Omental fat pad (tissue), 4 donors: ENCODE results near the gene AXIN1. TPM values are rescaled to one million over a fixed set of nuclear protein-coding genes. Genes with fewer than 3 reads are reported as not detected.
A peak's percentile ranks its signal among the peaks of the same experiment; 100 is the strongest.

Experiments
- ATAC-seq: fragments of 150-250 bp; one replicate; pipeline ENCODE4 v1.9.1; 2016; ENCODE audit warnings: mild to moderate bottlenecking, moderate library complexity; ENCODE audit not compliant: low FRiP score
- DNase-seq: peaks from one replicate; pipeline ENCODE4 v3.0.0-alpha.2; 2019; ENCODE audit warnings: low spot score
- total RNA-seq, 4 donors: library from RNA; depleted of rRNA; stranded (reverse); fragments of >200 nt; gene quantifications; one replicate each; pipeline ENCODE4 v1.1.0, GENCODE V29; 2016
- TF ChIP-seq, protein P1 (sequence below), 3 donors: fragments of 450-650 bp; IDR thresholded peaks; one replicate each; pipeline ENCODE4 v1.5.1; 2016 to 2017; ENCODE audit warnings: antibody characterized with exemption in 3 of 3, mild to moderate bottlenecking in 3 of 3, moderate library complexity in 2 of 3

Gene AXIN1
- total RNA-seq, 4 donors from 2014 or later: 17.0 to 36.6 (median 20.9) TPM

DNA sequence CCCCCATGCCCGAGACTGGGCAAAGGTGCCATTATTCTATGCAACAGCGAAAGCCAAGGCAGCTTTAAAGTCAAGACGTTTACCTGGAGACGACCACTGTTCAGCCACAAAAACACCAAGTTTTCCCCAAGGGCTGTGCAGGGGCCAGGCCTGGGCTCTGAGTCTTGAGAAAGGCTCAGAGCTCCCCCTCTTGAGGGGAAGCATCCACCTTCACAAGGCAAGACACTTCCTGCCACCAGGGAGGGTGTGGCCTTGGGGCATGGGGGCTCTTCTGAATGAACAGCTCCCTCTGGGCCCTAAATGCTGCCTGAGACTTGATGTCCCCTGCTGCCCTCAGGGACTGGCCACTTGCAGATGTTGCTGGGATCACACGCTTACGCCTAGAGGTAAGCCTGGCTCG lies 43.0 kb downstream of the AXIN1 start:
- DNase-seq (no peak), ATAC-seq (no peak)
- TF ChIP-seq, protein P1, sequence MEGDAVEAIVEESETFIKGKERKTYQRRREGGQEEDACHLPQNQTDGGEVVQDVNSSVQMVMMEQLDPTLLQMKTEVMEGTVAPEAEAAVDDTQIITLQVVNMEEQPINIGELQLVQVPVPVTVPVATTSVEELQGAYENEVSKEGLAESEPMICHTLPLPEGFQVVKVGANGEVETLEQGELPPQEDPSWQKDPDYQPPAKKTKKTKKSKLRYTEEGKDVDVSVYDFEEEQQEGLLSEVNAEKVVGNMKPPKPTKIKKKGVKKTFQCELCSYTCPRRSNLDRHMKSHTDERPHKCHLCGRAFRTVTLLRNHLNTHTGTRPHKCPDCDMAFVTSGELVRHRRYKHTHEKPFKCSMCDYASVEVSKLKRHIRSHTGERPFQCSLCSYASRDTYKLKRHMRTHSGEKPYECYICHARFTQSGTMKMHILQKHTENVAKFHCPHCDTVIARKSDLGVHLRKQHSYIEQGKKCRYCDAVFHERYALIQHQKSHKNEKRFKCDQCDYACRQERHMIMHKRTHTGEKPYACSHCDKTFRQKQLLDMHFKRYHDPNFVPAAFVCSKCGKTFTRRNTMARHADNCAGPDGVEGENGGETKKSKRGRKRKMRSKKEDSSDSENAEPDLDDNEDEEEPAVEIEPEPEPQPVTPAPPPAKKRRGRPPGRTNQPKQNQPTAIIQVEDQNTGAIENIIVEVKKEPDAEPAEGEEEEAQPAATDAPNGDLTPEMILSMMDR (IDR thresholded peaks at IDR 0.05): no peak

DNA sequence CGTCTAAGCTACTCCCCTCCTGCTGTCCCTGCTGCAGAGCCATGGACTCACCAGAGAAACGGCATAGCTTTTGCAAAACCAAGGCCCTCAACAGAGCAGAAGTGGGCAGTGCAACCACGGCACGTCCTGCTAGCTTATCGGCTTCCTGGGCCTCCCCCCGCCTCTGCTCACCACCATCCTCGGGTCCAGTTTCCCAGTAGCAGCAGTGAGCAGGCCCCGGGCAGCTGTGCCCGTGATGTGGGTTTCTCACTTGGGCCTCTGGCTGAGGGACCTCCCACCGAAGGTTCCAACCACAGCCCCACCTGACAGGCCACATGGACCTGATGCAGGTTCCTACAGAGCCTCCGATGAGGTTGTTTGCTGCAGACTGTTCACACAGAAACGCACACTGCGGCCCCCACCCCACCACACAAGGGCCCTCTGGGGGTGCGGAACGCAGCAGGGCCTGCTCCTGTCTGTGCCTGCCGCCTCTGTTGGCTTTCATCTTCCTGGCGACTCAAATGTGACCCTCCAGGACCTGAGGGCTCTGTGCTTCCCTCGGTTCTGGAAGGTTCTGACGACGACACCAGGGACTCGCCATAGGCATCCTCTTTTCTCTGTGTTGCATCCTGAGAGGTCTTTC lies 44.7 kb downstream of the AXIN1 start:
- TF ChIP-seq, protein P1 (IDR thresholded peaks at IDR 0.05): no peak
- no peak for DNase-seq
- no peak for ATAC-seq

DNA sequence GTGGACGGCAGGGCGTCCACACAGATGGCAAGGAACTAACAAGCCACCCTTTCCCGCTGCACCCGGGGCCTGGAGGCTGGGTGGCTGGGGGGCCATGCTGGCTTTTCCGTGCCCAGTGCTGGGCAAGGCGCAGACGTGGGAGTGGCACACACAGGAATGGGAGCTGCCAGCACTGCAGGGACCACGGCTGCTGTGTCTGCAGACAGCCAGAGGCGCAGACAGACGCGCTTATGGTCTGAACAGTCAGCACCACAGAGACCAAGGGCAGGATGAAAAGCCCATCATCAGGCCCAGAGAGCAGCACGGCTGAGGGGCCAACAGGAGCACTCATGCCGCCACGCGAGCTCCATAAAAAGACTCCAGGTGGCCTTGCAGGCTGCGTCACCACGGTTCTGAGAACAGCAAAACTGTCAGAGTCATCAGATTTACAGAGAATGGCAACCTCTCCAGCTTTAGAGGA lies 45.6 kb downstream of the AXIN1 start:
- TF ChIP-seq, protein P1 (IDR thresholded peaks at IDR 0.05): no peak
- ATAC-seq (no peak), DNase-seq (no peak)

DNA sequence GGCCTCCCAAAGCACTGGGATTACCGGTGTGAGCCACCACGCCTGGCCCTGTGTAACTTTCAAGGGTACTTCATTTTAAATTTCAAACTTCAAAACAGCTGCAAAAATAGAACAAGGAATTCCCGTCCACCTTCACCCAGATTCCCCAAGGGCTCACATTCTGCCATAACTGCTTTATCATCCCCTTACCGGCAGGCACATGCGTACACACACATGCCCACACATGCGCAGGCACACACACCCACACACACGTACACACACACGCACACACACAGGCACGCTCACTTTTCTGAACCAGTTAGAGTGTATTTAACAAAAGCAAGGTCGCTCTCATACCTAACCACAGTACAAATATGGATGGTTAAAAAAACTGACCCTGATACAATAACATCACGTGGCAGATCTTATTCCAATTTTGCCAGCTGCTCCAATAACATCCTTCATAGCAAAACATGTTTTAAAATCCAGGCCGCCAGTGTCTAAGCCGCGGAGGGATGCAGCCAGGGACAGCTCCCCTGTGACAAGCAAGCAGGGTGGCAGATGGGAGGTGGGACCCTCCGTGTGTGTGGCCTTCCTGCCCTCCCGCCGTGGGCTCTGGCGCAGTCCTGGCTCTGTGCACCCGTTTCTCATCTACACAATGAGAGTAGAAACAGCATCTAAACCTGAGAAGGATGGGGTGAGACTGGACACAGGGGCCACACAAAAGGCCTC lies 46.5 kb downstream of the AXIN1 start:
- TF ChIP-seq, protein P1 (IDR thresholded peaks at IDR 0.05): no peak
- no peak for ATAC-seq
- no peak for DNase-seq

DNA sequence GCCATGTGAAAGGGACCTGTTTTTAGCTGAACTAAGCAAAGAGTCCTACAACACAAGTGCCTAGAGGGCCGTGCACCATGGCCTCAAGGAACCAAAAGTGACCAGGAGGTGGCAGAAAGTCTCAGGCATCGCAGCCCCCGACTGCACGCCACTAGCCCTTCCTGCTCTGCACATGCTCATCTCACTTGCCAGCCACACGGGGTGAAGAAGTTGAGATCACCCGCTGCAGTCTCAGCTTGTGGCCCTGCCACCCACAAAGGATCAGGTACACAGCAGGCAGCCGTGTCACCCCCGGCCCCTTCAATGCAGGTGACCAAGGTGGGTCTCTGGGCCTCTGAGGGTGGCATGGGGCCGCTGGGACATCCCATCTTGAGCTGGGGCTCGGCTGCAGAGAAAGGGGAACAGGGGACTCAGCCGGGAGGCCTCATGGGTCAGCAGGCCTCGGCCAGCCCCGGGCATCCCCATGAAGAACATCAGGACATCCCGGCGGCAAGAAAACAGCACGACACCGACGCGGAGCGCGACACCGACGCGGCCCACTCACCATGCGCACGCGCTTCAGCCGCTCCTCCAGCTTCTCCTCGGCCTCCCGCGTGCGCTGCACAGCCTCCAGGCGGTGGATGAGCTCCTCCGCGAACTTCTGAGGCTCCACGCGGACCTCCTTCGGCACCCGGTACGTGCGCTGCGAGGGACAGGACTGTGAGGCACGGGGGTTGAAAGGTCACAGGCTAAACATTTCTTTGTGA lies 48.6 kb downstream of the AXIN1 start:
- peak; percentile 16 for ATAC-seq
- TF ChIP-seq, protein P1 (IDR thresholded peaks at IDR 0.05): no peak
- no peak for DNase-seq

DNA sequence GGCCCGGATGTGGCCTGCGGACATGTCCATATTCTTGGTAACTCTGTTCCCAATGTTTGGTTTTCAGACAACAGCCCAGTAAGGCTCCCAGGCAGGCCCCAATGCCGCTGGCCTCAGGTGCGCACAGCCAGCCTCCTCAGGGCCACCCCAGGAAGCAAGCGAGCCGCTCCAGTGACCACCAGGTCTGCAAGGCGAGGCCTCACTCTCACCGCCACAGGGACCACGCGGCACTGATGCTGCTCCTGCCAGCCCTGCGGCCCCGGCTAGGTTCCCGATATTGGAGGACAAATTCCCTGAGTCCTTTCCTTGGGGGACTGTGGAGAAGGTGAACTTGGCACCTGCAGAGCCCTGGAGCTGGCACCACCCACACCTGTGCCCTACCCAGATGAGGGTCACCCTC lies 50.6 kb downstream of the AXIN1 start:
- DNase-seq (no peak), ATAC-seq (no peak)
- TF ChIP-seq, protein P1 (IDR thresholded peaks at IDR 0.05): no peak
